Activated B cell treated with CpG ODN at 0.5 μM for 24 hours (primary cell): ENCODE data around the gene MIA. TPM values are rescaled to one million over a fixed set of nuclear protein-coding genes. Genes with fewer than 3 reads are reported as not detected.

Experiments
- ATAC-seq: fragments of 200-7000 bp; cut with Tn5 transposase; one replicate; pipeline ENCODE4 v1.10.0; 2021; ENCODE audit warnings: low read depth, mild to moderate bottlenecking, moderate library complexity
- CTCF ChIA-PET: fragments of 350-600 bp; sonication (Branson Sonifier 250); formaldehyde crosslinking; loops from one replicate; lab custom pipeline; 2021; ENCODE audit warnings: antibody characterized with exemption; lab: Charles Lee
- POLR2A ChIA-PET: fragments of 350-600 bp; sonication (Branson Sonifier 250); formaldehyde crosslinking; loops from one replicate; lab custom pipeline; 2021; ENCODE audit warnings: antibody characterized with exemption; lab: Charles Lee
- DNase-seq: peaks from one replicate; pipeline ENCODE4 v3.0.0; 2022
- H3K27ac Mint-ChIP-seq: one replicate; pipeline ENCODE4 v1.8.0; 2020; ENCODE audit warnings: mixed read lengths
- H3K27me3 Mint-ChIP-seq: one replicate; pipeline ENCODE4 v1.8.0; 2021; ENCODE audit warnings: mixed read lengths
- H3K36me3 Mint-ChIP-seq: one replicate; pipeline ENCODE4 v1.8.0; 2021; ENCODE audit warnings: low read depth, mixed read lengths
- H3K4me1 Mint-ChIP-seq: one replicate; pipeline ENCODE4 v1.8.0; 2021; ENCODE audit warnings: mixed read lengths
- H3K4me3 Mint-ChIP-seq: one replicate; pipeline ENCODE4 v1.8.0; 2020; ENCODE audit warnings: mild to moderate bottlenecking, mixed read lengths
- H3K9me3 Mint-ChIP-seq: one replicate; pipeline ENCODE4 v1.8.0; 2020; ENCODE audit warnings: mixed read lengths
- intact Hi-C: fragments of 100-400 bp; cut with micrococcal nuclease; formaldehyde crosslinking; loops from one replicate; pipeline ENCODE4 v1.15.1; 2024
- total RNA-seq: library from RNA; stranded (reverse); gene quantifications from 2 replicates; pipeline ENCODE4 v1.2.3, GENCODE V29; 2022
- TF ChIP-seq, protein P1 (sequence below): fragments of 200-600 bp; IDR thresholded peaks from one replicate; pipeline ENCODE4 v1.8.0; 2022; ENCODE audit warnings: antibody characterized with exemption, mild to moderate bottlenecking

Gene MIA
- total RNA-seq, 1 donor from 2014 or later = 1.4 TPM

DNA sequence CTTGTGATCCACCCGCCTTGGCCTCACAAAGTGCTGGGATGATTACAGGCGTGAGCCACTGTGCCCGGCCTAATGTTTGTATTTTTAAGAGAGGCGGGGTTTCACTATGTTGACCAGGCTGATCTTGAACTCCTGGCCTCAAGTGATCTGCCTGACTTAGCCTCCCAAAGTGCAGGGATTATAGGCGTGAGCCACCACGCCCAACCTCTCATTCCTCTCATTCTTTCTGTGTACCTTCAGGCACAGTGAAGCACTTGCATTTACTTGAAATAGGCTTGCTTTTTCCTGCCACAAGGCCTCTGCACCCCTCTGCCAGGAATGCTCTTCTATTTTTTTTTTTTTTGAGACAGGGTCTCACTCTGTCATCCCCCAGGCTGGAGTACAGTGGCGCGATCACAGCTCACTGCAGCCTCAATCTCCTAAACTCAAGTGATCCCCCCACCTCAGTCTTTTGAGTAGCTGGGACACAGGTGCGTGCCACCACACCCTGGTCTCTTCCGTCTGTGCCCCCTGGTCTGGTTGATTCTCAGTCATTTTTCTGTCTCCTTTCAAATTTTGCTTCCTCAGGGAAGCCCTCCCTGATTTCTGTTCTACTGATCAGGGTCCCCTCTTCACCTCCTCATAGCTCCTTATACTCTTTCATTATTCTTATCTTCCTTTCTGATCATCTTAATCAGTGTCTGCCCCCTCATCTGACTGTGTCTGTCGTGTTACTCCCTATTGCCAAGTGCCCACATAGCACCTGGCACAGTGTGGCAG is 40.1 kb upstream of the MIA start:
- ChIA-PET POLR2A (interaction anchor here (0.7 kb wide), 1 partner anchor 20 kb away, joined by 3 read pairs; no protein-coding TSS in a partner anchor), CTCF (interaction anchor here (1.3 kb wide), 1 partner anchor 72 kb away, joined by 4 read pairs; no protein-coding TSS in a partner anchor)
- no peak for ATAC-seq
- intact Hi-C loops = no loop called here
- no peaks in the 10 kb centered on the region for H3K4me1 Mint-ChIP-seq
- H3K27ac Mint-ChIP-seq = no peak overlapping the region
- no peak overlapping the region for H3K4me3 Mint-ChIP-seq
- peaks cover 84% of the 10 kb centered on the region for H3K36me3 Mint-ChIP-seq
- TF ChIP-seq, protein P1, sequence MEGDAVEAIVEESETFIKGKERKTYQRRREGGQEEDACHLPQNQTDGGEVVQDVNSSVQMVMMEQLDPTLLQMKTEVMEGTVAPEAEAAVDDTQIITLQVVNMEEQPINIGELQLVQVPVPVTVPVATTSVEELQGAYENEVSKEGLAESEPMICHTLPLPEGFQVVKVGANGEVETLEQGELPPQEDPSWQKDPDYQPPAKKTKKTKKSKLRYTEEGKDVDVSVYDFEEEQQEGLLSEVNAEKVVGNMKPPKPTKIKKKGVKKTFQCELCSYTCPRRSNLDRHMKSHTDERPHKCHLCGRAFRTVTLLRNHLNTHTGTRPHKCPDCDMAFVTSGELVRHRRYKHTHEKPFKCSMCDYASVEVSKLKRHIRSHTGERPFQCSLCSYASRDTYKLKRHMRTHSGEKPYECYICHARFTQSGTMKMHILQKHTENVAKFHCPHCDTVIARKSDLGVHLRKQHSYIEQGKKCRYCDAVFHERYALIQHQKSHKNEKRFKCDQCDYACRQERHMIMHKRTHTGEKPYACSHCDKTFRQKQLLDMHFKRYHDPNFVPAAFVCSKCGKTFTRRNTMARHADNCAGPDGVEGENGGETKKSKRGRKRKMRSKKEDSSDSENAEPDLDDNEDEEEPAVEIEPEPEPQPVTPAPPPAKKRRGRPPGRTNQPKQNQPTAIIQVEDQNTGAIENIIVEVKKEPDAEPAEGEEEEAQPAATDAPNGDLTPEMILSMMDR = no peak
- H3K9me3 Mint-ChIP-seq = no peaks in the 10 kb centered on the region
- DNase-seq = no peak
- H3K27me3 Mint-ChIP-seq = no peaks in the 10 kb centered on the region

GRCh38 chr19:40736661-40737060 is 38.7 kb upstream of the MIA start:
- ATAC-seq = no peak
- Mint-ChIP-seq H3K4me3 (no peak overlapping the region), H3K36me3 (peaks cover 75% of the 10 kb centered on the region), H3K4me1 (no peaks in the 10 kb centered on the region), H3K27ac (no peak overlapping the region), H3K27me3 (no peaks in the 10 kb centered on the region), H3K9me3 (no peaks in the 10 kb centered on the region)
- no peak for DNase-seq
- intact Hi-C loops = no loop called here
- TF ChIP-seq, protein P1 = no peak
- ChIA-PET CTCF (no interaction called here), POLR2A (no interaction called here)

GRCh38 chr19:40737102-40737644 is 38.1 kb upstream of the MIA start:
- ChIA-PET POLR2A (no interaction called here), CTCF (no interaction called here)
- H3K36me3 Mint-ChIP-seq = peaks cover 71% of the 10 kb centered on the region
- H3K9me3 Mint-ChIP-seq = no peaks in the 10 kb centered on the region
- no peak overlapping the region for H3K4me3 Mint-ChIP-seq
- intact Hi-C loops = no loop called here
- DNase-seq (no peak), ATAC-seq (no peak)
- TF ChIP-seq, protein P1 = no peak
- H3K4me1 Mint-ChIP-seq = peaks cover 3% of the 10 kb centered on the region
- no peak overlapping the region for H3K27ac Mint-ChIP-seq
- no peaks in the 10 kb centered on the region for H3K27me3 Mint-ChIP-seq

- ATAC-seq = no peak
- TF ChIP-seq, protein P1 = no peak
- ChIA-PET CTCF (no interaction called here), POLR2A (interaction anchor here (0.6 to 1.2 kb wide), 2 partner anchors 11 to 12 kb away, joined by 3 to 5 read pairs; partner anchors contain the start of gene ACTMAP)
- no peaks in the 10 kb centered on the region for H3K27me3 Mint-ChIP-seq
- intact Hi-C loops = no loop called here
- no peak overlapping the region for H3K27ac Mint-ChIP-seq
- DNase-seq = no peak
- peaks cover 3% of the 10 kb centered on the region for H3K4me1 Mint-ChIP-seq
- H3K9me3 Mint-ChIP-seq = no peaks in the 10 kb centered on the region
- H3K36me3 Mint-ChIP-seq = peaks cover 53% of the 10 kb centered on the region
- no peak overlapping the region for H3K4me3 Mint-ChIP-seq
Measured at GRCh38 chr19:40739030-40739839, 36.1 kb upstream of the MIA start.
